ENCODE results near the gene CPNE6.

DNA sequence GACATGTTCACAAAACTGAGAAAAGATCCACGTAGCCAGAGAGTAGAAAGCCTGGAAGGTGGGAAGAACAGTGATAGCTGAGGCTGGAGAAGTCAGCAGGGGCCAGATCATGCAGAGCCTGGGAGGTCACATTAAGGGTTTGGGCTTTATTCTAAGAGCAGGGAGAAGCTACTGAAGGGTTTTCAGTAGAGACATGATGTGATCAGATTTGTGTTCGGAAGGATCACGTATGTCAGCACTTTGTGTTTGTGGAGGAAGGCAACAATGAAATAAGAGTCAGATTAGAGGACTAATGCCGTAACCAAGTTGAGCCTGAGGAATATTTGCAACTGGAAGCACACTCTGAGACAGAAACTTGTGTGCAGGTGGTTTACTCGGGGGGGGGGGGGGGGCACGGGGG is 18.5 kb downstream of the CPNE6 start:
- TF ChIP-seq CTCF (IDR thresholded peaks at IDR 0.05) (no peak), POLR2A (IDR thresholded peaks at IDR 0.05) (no peak)

Measured in upper lobe of left lung (tissue), 4 donors.